HL-60 (cell line): ENCODE results near the gene SYT11.

Experiments used
- DNase-seq, 2 experiments: peaks; one replicate each; pipeline ENCODE4 v3.0.0-alpha.2; 2010 to 2020; ENCODE audit warnings: low read depth in 1 of 2, low spot score in 1 of 2
- H3K27ac ChIP-seq: fragments of 250-450 bp; sonication (Bioruptor Pico); replicated peaks from 2 replicates; pipeline ENCODE4 v1.5.1; 2020; ENCODE audit warnings: mild to moderate bottlenecking, moderate library complexity
- H3K27me3 ChIP-seq: fragments of 250-450 bp; sonication (Bioruptor Pico); 2 replicates; pipeline ENCODE4 v1.5.1; 2021; ENCODE audit warnings: mild to moderate bottlenecking, moderate library complexity; ENCODE audit not compliant: insufficient read depth, poor library complexity, severe bottlenecking
- H3K4me3 ChIP-seq: replicated peaks from 2 replicates; pipeline ENCODE4 v1.5.1; 2011; ENCODE audit warnings: mild to moderate bottlenecking, control low read depth, low read length; ENCODE audit not compliant: insufficient read depth
- CTCF ChIP-seq: IDR thresholded peaks from one replicate; pipeline ENCODE4 v1.5.1; 2011; ENCODE audit warnings: low read length, control low read depth, inconsistent platforms; ENCODE audit not compliant: insufficient read depth
- GABPA ChIP-seq: IDR thresholded peaks from 2 replicates; pipeline ENCODE4 v1.6.1; 2012; ENCODE audit warnings: low read depth
- POLR2AphosphoS5 ChIP-seq: IDR thresholded peaks from 2 replicates; pipeline ENCODE4 v1.6.1; 2012; ENCODE audit warnings: low read depth
- REST ChIP-seq: IDR thresholded peaks from 2 replicates; pipeline ENCODE4 v1.6.1; 2012; ENCODE audit warnings: low read depth; ENCODE audit not compliant: insufficient replicate concordance
- SPI1 ChIP-seq: IDR thresholded peaks from 2 replicates; pipeline ENCODE4 v1.6.1; 2012; ENCODE audit warnings: low read depth, mild to moderate bottlenecking, borderline replicate concordance
- long read RNA-seq: library from polyadenylated mRNA; unstranded; transcript quantifications from one replicate; pipeline ENCODE4 v2.0.0, GENCODE V29; 2020

Gene SYT11
- long read RNA-seq: 0 reads

GRCh38 chr1:155859234-155859829 lies at the start of gene SYT11:
Gene SYT11, plus strand, starts transcription at chr1:155859567. Its CDS starts 195 bp downstream, at chr1:155859762.
- no peaks in the 10 kb centered on the region for H3K27me3 ChIP-seq
- H3K27ac ChIP-seq: peak within 1 kb of the TSS; percentile 73
- TF ChIP-seq SPI1 (peak; percentile 87; the same call in 1 of the 2 replicates), REST (no peak), POLR2AphosphoS5 (no peak)

GRCh38 chr1:155812878-155813277 lies 46.5 kb upstream of the SYT11 start:
- no peak for DNase-seq
- TF ChIP-seq SPI1: peak; percentile 35; the same call in 1 of the 2 replicates
- TF ChIP-seq POLR2AphosphoS5: no peak
- no peak for TF ChIP-seq GABPA
- no peak for TF ChIP-seq CTCF
- Histone ChIP-seq H3K27me3 (no peaks in the 10 kb centered on the region), H3K4me3 (no peak overlapping the region), H3K27ac (no peak overlapping the region)

More at GRCh38 chr1:155859234-155859829, at the start of gene SYT11:
- peak; percentile 96 to 98 for DNase-seq
- H3K4me3 ChIP-seq: peak within 1 kb of the TSS; percentile 55

GRCh38 chr1:155813672-155814071 lies 45.7 kb upstream of the SYT11 start:
- DNase-seq: no peak
- TF ChIP-seq REST (no peak), POLR2AphosphoS5 (no peak), SPI1 (no peak), CTCF (no peak), GABPA (no peak)

GRCh38 chr1:155816351-155816750 lies 43.0 kb upstream of the SYT11 start:
- H3K27me3 ChIP-seq: no peaks in the 10 kb centered on the region
- H3K4me3 ChIP-seq: no peak overlapping the region
- TF ChIP-seq GABPA: no peak
- TF ChIP-seq SPI1: no peak
- no peak for TF ChIP-seq POLR2AphosphoS5
- no peak for TF ChIP-seq CTCF
- TF ChIP-seq REST: no peak
- H3K27ac ChIP-seq: no peak overlapping the region
- DNase-seq: no peak

More at GRCh38 chr1:155813672-155814071, 45.7 kb upstream of the SYT11 start:
- Histone ChIP-seq H3K27ac (no peak overlapping the region), H3K27me3 (no peaks in the 10 kb centered on the region), H3K4me3 (no peak overlapping the region)
